NCI-H2227 (cell line): ENCODE results near the gene ZNF304.

ENCODE experiments used
- DNase-seq: peaks from one replicate; lab custom pipeline; 2025; ENCODE audit not compliant: unreplicated experiment; lab: John Stamatoyannopoulos, UW

The ZNF304 gene

DNA sequence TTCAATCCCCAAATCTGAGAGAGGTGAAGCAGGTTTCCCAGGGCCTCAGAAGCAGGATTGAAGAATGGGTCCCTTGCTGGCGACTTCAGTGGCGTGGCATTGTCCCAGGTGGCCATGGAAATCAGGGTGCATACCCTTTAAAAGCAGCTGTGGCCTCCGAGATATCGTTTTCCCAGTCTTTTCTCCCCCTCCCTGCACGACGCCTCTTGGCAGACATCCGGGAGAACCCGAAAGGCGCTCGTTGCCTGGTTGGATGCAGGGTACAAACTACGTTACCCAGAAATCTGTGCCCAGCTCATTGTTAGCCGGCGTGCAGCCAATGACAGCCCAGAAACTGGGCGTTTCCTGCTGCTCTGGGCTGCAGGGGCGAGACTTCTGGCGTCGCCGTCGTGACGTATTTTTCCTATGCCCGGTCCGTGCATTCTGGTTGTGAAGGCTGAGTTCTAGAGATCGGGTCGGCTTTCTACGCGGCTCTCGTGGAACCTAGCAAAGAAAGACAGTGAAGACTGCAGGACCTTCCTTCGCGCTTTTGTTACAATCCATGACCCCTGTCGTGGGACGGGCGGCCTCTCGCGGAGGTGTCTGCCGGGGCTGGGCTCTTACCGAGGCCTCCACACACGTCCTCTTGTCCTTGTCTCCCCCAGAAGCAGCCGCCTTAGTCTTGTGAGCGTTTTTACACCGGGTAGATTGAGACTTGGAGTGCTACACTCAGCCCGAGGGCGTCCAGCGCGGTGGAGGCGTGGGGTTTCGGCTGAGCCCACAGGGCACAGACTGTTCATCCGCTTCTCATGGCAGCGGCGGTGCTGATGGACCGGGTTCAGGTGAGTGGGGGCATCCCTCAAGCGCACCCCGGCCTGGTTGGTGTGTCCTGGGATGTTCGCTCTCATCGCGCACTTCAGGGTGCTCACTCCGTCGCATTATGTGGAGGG, at the start of gene ZNF304:
ZNF304 (plus strand) TSS at position 395 of the 929 bp plus-strand sequence; CDS start at position 789, 394 bp downstream.
- peak; percentile 99 for DNase-seq

DNA sequence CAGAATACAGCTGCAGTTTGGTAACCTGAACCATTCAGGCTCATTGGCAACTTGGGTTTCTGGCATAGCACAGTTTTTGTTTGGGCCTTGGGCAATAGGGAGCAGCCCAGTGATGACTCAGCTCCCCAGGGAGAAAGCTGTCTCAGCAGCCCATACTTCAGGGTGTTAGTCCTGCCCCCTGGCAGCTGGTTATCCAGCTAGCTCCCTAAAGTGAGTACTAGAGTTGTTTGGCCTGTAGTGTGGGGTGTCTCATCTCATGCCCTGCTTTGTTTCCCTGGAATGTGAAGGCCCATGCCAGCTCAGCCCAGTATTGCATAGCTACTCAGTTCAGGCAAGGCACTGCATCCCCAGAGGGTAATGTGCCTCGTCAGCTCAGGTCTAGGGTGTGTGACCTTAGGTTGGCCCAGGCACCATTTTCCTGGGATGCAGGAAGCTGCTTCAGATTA, 49.0 kb upstream of the ZNF304 start:
- no peak for DNase-seq

DNA sequence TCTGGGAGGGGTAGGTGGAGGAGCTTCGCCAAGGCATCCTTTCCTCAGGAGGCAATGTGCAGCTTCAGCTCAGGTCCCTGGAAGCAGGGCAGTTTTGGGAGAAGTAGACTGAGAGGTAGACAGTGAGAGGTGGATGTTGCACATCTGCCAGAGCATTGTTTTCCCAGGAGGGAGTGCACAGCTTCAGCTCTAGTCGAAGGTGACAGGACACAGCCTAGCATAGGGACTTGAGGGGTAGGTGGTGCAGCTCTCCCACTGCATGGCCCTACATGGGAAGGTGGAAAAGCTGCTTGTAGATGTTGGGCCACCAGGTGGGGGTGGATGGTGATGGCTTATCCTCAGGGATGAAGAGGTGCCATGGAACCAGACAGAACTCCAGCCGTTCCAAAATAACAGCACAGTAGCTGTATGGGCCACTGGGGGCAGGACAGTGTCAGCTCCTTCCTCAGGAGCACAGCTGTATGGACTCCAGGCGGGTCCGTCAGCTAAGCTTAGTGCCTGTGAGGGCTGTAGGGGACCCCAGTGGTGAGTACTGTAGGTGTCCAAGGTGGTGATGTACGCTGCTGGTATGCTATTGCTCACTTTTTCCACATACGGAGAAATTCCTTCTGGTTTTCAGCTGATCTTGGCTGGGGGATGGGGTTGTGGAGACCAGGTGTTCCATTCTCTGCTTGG, 48.2 kb upstream of the ZNF304 start:
- DNase-seq, result no peak

- DNase-seq, result no peak
Observed at GRCh38 chr19:57305056-57305455, 46.0 kb upstream of the ZNF304 start.

GRCh38 chr19:57308514-57308913, 42.6 kb upstream of the ZNF304 start:
- DNase-seq, result no peak

DNA sequence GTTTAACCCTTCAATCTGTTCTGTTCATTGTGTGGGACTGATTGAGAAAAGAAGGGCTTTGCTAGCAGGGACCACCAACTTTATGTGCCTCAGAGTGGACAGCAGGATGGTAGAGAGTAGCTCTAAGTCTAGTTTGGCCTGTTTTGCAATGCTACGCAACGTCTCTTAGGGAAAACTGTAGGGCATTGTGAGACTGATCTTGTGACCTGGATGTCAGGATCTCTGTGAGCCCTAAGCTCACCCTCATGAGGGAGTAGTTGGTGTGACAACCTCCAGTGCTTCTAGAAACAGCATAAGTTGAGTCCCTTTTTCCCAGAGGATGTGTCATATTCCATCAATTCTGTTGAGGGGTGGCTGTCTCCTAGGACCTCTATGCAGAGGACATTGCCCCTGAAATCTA, 40.3 kb upstream of the ZNF304 start:
- DNase-seq, result no peak

DNA sequence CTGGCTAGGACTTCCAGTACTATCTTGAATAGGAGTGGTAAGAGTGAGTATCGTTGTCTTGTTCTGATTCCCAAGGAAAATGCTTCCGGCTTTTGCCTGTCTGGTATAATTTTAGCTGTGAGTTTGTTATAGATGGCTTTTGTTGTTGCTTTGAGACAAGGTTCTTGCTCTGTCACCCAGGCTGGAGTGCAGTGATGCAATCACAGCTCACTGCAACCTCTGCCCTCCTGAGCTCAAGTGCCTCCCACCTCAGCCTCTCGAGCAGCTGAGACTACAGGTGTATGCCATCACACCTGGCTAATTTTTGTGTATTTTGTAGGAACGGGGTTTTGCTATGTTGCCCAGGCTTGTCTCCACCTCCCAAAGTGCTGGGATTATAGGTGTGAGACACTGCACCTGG, 36.9 kb upstream of the ZNF304 start:
- no peak for DNase-seq

GRCh38 chr19:57317503-57317902, 33.6 kb upstream of the ZNF304 start:
- DNase-seq, result peak; percentile 83

DNA sequence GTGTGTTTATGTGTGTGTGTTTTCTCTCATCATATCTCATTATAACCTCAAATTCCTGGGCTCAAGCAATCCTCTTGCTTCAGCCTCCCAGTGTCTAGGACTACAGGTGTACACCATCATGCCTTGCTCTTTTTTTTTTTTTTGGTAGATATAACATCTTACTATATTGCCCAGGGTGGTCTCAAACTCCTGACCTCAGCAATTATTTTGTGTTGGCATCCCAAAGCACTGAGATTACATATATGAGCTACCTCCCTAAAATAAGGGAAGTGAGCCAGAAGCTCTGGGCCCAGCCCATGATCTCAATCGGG, 31.2 kb upstream of the ZNF304 start:
- no peak for DNase-seq

DNA sequence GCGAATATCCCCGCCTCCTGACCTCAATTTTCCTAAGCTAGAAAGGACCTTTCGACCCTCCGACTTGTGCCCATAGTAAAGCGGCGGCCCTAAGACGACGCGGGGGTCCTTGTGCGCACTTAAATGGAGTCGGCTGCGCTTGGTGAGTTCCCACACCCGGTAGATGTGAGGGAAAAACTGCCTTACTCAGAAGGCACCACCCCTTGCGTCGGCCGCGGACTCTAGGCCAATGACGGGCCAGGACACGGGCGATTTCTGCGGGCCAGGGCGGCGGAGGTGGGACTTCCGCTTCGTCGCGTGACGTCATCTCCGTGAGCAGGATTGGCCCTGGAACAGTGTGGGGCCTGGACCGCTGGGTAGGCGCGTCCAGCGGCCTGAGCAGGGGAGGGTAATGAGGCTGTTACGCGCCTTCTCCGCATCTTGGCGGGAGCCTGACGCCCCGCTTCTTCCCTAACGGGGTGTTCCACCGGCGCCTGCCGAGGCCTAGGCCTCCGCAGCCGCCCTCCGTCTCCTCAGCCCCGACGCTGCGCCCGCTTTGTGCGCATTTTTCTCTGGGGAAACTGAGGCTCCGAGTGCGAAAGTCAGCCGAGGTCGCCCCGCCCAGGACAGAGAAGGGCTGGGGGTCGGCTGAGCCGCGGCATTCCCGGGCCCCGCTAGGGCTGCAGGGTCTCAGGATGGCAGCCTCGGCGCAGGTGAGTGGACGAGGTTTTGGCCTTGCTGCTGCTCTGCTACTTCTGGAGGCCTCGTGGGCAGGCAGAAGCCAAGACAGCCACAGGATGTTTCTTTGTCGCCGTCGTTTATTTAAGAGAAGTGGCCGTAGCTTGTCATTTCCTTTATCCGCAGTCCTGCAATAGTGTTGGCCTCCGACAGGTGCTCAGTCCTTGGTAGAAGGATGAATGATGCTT, 30.6 kb upstream of the ZNF304 start, which contains the start of gene ZNF543:
ZNF543 (plus strand) TSS at position 293 of the 905 bp plus-strand sequence; CDS start at position 675, 382 bp downstream.
- DNase-seq, result peak; percentile 100

- DNase-seq, result no peak
Observed at GRCh38 chr19:57321116-57321515, 30.0 kb upstream of the ZNF304 start.

DNA sequence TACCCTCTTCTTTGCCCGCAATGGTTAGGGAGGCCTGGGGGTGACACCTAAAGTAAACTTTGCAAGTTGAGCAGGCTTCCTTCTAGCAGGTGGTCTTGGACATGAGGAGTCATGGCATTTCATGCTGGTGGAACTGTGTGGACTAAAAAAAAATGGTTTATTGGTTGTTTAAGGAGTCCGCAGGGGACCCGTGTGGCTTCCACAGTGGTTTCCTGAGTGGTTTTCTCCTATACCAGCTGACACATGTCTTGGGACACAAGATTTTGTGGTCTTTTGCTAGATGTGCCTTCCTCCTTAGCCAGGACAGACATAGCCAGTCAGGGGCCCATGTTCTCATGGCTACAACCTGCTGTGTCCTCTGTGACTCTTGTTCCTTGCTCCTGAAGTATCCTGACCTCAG, 29.3 kb upstream of the ZNF304 start:
- DNase-seq, result no peak

DNA sequence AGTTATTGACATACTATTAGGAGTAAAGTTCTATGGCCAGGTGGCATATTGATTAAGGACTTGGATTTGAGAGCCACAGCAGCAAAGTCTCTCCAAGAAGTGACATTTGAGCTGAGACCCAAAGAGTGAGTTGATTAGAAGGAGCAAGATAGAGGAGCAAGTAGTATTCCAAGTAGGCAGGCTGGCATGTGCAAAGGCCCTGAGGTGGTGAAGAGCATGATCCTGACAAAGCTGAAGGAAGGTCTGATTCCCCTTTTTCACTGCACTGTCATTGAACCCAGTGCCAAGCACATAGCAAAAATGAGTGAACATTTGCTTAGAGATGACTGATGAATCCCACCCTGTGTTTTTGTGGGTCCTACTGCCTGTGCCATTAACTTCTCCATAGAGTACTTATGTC, 26.1 kb upstream of the ZNF304 start:
- DNase-seq, result no peak

DNA sequence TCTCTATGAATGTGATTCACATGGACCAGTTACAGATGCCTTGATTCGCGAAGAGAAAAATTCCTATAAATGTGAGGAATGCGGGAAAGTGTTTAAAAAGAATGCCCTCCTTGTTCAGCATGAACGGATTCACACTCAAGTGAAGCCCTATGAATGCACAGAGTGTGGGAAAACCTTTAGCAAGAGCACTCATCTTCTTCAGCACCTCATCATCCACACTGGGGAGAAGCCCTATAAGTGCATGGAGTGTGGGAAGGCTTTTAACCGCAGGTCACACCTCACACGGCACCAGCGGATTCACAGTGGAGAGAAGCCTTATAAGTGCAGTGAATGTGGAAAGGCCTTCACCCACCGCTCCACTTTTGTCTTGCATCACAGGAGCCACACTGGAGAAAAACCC, 23.1 kb upstream of the ZNF304 start:
- DNase-seq, result no peak

DNA sequence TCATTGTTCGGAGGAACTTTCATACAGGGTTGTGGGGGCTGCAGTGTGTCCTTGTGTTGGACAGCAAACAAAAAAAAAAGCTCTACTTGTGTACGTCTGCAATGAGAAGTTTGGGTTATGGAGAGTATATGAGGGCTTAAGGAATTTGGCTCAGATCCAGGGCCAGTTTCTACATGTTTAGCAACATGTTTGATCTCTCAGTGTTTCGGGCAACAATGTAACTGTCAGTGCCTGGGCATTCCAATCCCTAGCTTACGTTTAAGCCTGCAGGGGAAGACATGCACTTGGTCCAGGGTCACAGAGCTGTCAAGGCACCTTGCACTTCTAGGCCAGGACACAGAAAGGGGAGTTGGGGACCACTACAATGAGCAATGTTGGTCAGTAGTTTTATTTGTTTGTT, 16.9 kb upstream of the ZNF304 start:
- no peak for DNase-seq

DNA sequence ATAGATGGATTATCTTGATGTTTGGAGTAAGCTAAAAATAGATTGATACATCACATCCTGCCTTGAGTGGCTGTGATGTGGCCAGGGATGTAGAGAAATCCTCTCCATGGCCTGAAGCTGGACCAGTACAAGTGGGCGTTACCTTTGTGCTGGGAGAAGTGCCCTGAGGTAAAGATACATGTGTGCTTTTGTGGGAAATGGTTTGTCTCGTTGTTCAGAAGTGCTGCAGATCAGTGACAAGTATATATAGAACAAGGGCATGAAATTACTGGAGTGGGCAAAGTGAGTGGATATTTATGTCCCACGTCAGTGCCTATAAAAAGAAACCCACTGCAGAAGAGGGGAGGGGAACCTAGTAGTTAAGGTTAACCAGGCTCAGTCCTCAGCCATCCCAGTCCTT, 12.2 kb upstream of the ZNF304 start:
- no peak for DNase-seq

- no peak for DNase-seq
Observed at GRCh38 chr19:57342582-57342981, 8.5 kb upstream of the ZNF304 start.

DNA sequence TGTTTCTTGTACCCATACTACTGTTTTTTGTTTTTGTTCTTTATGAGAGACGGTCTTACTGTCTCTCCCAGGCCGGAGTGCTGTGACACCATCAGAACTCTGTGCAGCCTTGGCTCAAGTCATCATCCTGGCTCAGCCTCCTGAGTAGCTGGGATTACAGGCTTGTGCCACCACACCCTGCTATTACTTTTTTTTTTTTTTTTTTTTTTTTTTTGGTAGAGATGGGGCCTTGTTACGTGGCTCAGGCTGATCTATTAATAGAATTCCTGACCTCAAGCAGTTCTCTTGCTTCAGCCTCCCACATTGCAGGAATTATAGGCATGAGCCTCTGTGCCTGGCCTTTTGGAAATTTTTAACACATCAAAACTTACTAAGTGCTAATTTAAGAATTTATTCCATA, 2.9 kb upstream of the ZNF304 start:
- DNase-seq, result peak; percentile 51

GRCh38 chr19:57351867-57352266, 796 bp downstream of the ZNF304 start:
- DNase-seq, result no peak

- no peak for DNase-seq
Observed at GRCh38 chr19:57355916-57356315, 4.8 kb downstream of the ZNF304 start.

DNA sequence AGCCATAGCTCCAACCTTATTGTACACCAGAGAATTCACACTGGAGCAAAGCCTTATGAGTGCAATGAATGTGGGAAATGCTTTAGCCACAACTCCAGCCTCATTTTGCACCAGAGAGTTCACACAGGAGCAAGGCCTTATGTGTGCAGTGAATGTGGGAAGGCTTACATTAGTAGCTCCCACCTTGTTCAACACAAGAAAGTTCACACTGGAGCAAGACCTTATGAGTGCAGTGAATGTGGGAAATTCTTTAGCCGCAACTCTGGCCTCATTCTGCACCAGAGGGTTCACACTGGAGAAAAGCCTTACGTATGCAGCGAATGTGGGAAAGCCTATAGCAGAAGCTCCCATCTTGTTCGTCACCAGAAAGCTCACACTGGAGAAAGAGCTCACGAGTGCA, 6.3 kb downstream of the ZNF304 start:
- no peak for DNase-seq
